NCI-H128 (cell line): ENCODE results near the gene SH3YL1.
"Not testable (repeated sequence)": the region's sequence is repeated elsewhere in the genome, so short reads cannot be mapped to it uniquely, and the experiment has no call there.

Experiments
- DNase-seq: peaks from one replicate; lab custom pipeline; 2025; ENCODE audit not compliant: unreplicated experiment; lab: John Stamatoyannopoulos, UW

SH3YL1 gene

GRCh38 chr2:184695-185094 lies 79.1 kb downstream of the SH3YL1 start:
- DNase-seq, result no peak

GRCh38 chr2:182509-183122 lies 81.2 kb downstream of the SH3YL1 start:
- no peak for DNase-seq

- no peak for DNase-seq
These were observed 83.5 kb downstream of the SH3YL1 start for GRCh38 chr2:180311-180710.

GRCh38 chr2:179886-180285 lies 83.9 kb downstream of the SH3YL1 start:
- no peak for DNase-seq

- DNase-seq, result no peak
These were observed 86.1 kb downstream of the SH3YL1 start for GRCh38 chr2:177733-178132.

- no peak for DNase-seq
These were observed 86.9 kb downstream of the SH3YL1 start for GRCh38 chr2:176917-177316.

GRCh38 chr2:175880-176820 lies 87.7 kb downstream of the SH3YL1 start:
- no peak for DNase-seq

GRCh38 chr2:175161-175786 lies 88.6 kb downstream of the SH3YL1 start:
- no peak for DNase-seq

GRCh38 chr2:172120-172519 lies 91.7 kb downstream of the SH3YL1 start:
- not testable (repeated sequence) for DNase-seq

GRCh38 chr2:169741-170140 lies 94.1 kb downstream of the SH3YL1 start:
- no peak for DNase-seq
